Fibroblast of the aortic adventitia (primary cell): ENCODE data around the gene MON2. TPM values are rescaled to one million over a fixed set of nuclear protein-coding genes. Genes with fewer than 3 reads are reported as not detected.

Source experiments
- DNase-seq: peaks from one replicate; pipeline ENCODE4 v3.0.0-alpha.2; 2010; ENCODE audit warnings: low read depth
- H3K4me3 ChIP-seq: 2 replicates; pipeline ENCODE4 v1.5.1; 2011; ENCODE audit warnings: low read depth, mild to moderate bottlenecking, control low read depth, low read length, moderate library complexity
- CTCF ChIP-seq: IDR thresholded peaks from 2 replicates; pipeline ENCODE4 v1.5.1; 2011; ENCODE audit warnings: mild to moderate bottlenecking, low read length, control low read depth, inconsistent platforms; ENCODE audit not compliant: insufficient read depth
- total RNA-seq: library from RNA; depleted of rRNA; stranded (reverse); fragments of >200 nt; gene quantifications from 2 replicates; pipeline ENCODE4 v1.2.3, GENCODE V29; 2012; ENCODE audit warnings: low replicate concordance

The MON2 gene
- total RNA-seq, 1 donor, result 66.1 TPM

- no peak for TF ChIP-seq CTCF
- DNase-seq, result no peak
- no peak overlapping the region for H3K4me3 ChIP-seq
Observed at GRCh38 chr12:62517887-62518286, 51.3 kb downstream of the MON2 start.

GRCh38 chr12:62519043-62519442, 52.4 kb downstream of the MON2 start:
- no peak for TF ChIP-seq CTCF
- no peak for DNase-seq
- H3K4me3 ChIP-seq, result no peak overlapping the region

- no peak for DNase-seq
- TF ChIP-seq CTCF, result no peak
- H3K4me3 ChIP-seq, result no peak overlapping the region
Observed at GRCh38 chr12:62520361-62520760, 53.7 kb downstream of the MON2 start.

GRCh38 chr12:62522984-62523383, 56.4 kb downstream of the MON2 start:
- H3K4me3 ChIP-seq, result no peak overlapping the region
- no peak for TF ChIP-seq CTCF
- peak; percentile 16 for DNase-seq

- no peak overlapping the region for H3K4me3 ChIP-seq
- TF ChIP-seq CTCF, result no peak
- no peak for DNase-seq
Observed at GRCh38 chr12:62523619-62524018, 57.0 kb downstream of the MON2 start.

GRCh38 chr12:62525271-62525670, 58.6 kb downstream of the MON2 start:
- no peak for DNase-seq
- no peak for TF ChIP-seq CTCF

GRCh38 chr12:62530596-62530995, 64.0 kb downstream of the MON2 start:
- H3K4me3 ChIP-seq, result no peak overlapping the region
- TF ChIP-seq CTCF, result no peak
- DNase-seq, result peak; percentile 72

More at GRCh38 chr12:62525271-62525670, 58.6 kb downstream of the MON2 start:
- H3K4me3 ChIP-seq, result no peak overlapping the region
